NCI-H345 treated with DMSO at 0.1 percent for 48 hours (cell line): ENCODE measurements around the gene ANGPT4.
"Not testable (repeated sequence)": the region's sequence is repeated elsewhere in the genome, so short reads cannot be mapped to it uniquely, and the experiment has no call there.

Experiments
- DNase-seq: peaks from one replicate; lab custom pipeline; 2025; ENCODE audit not compliant: unreplicated experiment; lab: John Stamatoyannopoulos, UW

The ANGPT4 gene

DNA sequence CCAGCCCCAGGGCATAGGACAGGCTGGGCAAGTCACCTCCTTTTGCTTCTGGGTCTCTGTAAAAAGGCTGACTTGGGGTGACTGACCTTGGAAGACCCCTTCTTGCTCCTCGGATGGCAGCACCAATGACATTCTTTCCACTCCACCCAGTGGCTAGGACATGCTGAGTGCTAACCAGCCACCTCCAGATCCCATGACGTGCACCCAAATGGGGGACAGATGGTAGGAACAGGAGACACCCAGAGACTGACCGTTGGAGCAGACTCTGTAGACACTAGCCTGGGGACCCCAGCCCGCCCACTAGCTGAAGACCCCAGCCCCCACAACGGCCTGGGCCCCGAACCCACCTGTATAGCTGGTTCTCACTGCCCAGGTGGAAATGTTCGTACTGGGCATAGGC lies 38.3 kb downstream of the ANGPT4 start:
- DNase-seq = no peak

DNA sequence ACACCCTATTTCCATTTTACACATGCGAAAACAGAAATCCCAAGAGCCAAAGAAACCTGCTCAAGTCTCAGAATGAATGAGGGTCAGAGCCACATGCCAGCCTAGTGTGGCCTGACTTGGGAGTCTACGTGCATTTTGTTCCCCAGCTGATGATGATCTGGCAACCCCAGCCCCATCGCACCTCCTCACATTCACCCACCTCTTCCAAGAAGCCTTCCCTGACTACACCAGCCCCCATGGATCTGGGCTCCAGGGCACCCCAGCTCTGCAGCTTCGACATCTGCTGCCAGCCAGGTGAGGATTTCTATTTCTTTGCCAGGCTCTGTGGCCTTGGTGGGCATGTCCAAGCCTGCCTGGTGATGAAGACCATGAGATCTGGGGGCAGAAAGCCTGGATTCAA lies 41.0 kb downstream of the ANGPT4 start:
- no peak for DNase-seq

DNA sequence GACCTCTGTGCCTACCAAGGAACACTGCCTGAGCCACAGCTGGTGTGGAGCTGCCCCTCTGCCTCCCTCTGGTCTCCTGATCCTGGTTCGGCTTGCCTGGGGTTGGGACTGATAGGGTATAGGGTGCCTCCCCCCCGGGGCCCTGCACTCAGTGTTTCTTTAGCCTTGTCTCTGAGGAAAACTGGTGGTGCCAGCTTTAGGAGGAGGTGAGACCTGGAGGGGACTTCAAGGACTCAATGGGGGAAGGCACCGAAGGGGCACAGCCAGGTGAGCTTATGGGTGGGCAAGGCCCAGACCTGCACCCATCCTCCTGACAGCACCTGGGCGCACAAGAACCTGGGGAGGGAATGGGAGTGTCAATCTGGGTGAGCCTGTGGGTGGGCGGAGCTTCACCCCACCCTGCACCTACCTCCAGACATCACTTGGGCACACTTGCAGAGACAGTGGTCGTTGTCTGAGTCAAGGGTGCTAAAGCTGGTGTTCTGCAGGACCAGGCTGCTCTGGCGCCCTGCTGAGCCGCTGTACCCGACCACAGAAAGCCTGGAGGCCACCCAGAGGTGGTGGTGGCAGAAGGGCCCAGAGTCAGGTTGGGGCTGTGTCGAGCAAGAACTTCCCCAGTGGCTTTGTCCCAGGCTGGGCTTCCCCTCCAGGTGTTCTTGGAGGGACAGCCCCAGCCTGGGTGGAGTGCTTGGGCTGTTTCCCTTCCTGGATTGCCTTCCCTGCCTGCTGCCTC lies 42.1 kb downstream of the ANGPT4 start:
- no peak for DNase-seq

DNA sequence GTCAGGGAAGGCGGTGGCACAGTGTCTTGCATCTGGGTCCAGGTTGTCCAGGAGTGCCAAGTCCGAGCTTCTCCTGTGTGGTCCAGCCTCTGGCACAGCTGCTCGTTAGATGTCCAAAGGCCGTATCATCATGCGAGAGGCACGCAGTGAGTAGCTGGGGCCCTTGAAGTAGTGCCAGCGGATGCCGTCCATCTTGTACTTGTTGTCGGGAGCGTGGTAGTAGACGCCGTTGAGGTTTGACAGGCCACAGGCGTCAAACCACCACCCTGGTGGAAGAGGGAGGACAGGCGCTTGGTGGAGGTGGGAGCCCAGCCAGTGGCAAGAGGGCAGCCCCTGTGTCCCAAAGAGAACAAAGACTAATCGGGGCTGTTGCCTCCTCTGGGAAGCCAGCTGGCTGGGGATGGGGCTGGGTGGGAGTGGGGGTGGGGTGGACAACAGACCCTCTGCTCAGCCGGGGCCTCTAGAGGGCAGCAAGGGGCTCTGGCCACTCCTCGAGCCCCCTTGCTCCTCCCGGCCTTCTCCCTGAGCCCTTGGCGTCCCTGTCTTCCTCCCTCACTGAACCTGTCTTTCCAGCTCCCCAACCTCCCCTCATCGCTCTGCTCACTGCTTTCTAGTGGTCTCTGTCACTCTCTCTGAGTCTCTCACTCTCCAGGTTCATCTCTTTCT lies 43.1 kb downstream of the ANGPT4 start:
- DNase-seq = no peak

DNA sequence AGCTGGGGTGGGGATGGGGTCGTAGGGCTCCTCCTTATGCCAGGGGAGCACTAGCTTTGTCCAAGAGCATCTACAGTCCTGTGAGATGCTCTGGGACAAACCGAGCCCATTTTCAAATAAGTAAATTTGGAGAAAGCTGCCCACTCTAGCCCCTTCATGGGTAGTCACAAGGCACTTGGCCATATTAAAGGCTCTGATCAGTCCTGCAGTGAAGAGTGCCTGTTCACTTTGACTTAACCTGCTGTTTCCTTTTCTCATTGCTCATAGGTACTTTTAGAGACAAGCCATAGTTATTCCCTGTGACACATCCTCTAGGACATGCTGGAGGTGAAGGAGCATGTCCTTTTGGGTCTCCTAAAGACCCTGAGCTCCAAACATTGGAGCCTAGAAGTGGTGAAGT lies 44.2 kb downstream of the ANGPT4 start:
- no peak for DNase-seq

DNA sequence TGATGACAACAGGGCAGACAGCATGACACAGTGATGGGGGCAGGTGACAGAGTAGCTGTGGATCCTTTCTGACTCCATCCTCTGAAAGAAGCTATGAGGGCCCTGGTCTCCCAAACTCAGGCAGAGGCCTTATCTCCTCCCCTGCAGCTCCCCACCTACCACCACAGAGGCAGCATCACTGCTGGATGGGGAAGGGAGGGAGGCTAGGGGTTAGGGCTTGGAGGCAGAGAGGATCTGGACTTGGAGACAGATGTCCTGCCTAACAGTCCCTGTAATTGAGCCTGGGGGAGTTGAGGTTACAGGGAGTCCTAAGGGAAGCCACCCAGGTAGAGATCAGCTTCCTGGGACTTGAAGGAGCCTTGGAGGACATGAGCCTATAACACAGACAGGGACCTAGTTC lies 44.7 kb downstream of the ANGPT4 start:
- DNase-seq = no peak

DNA sequence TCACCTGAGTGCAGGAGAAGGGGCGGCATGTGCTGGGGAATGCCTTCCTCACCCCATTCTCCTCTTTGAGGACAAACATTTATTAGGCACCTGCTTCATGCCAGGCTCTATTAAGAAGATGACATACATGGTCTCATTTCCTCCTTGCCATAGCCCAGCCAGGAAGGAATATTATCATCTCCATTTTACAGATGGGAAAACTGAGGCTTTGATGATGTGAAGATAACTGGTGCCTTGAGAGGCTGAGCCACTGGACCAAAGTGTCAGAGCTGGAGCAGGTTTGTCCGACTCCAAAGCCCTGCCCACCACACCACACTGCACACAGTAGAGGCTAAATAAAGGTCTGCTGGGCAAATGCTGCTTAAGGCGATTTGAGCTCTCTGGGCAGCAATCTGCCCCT lies 45.4 kb downstream of the ANGPT4 start:
- DNase-seq = no peak

DNA sequence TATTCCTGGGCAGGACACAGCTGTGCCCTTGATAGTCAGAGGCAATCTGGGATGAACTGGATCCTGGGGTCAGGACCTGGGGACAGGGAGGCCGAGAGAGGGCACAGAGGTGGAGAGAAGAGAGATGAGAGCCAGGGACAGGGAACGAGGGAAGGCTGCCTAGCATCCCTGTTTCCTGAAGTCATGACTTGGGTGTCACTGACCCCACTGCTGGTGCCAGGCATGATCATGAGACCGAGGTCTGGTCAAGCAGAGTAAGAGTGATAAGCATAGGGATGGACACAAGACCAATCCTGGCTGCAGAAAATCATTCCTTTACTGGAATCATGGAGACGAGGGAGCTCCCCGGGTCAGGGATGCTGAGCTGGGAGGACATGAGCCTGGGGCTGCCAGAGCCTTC lies 46.5 kb downstream of the ANGPT4 start:
- DNase-seq = no peak

DNA sequence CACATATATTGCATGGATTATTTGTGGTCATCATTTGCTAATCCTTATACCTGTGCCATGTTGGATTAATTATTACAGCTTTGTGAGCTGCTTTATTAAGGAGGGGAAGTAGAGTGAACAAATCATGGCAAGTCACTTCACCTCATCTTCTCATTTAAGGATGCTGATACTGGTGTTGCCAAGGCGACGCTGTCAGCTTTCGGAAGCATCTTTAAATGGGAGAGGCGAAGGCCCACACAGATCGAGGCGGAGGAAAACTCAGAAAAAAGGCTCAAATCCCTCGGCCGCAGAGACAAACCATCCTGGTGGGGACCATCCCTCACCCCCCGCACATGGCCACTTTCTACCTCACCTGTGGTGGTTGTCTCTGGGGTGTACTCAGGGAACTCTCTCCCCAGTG lies 47.9 kb downstream of the ANGPT4 start:
- DNase-seq = no peak

DNA sequence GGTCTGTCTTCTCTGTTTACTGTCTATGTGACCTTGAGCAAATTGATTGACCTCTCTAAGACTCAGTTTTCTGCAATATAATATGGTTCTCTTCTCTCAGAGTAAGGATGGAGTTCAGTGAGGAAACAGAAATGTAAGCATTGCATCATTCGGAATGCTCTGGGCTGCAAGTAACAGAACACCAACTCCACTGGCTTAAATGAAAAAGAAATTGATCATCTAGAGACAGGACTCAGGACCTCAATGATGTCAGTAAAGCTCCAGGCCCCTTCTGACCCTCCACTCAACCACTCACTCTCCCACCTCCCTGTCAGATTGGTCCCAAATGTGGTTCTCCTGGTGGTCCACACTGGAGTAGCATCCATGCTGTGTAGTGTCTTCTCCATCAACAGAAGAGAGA lies 50.7 kb downstream of the ANGPT4 start:
- DNase-seq = no peak

DNA sequence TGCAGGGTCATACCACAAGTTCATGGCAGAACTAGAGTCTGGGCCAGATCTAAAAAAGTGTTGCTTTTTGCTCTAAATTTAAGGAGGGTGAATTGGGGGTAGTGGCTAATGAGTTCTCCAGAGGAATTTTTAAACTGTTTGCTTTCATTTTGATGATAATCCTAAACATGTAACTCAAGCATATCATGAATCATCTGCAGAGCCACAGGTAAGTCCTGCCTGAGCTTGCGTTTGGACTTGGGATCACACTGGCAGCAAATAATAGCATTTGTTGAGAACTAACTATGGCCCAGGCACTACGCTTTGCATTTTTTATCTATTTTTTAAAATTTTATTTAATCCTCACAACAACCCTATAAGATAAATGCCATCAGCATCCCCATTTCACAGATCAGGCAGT lies 55.2 kb downstream of the ANGPT4 start:
- no peak for DNase-seq

DNA sequence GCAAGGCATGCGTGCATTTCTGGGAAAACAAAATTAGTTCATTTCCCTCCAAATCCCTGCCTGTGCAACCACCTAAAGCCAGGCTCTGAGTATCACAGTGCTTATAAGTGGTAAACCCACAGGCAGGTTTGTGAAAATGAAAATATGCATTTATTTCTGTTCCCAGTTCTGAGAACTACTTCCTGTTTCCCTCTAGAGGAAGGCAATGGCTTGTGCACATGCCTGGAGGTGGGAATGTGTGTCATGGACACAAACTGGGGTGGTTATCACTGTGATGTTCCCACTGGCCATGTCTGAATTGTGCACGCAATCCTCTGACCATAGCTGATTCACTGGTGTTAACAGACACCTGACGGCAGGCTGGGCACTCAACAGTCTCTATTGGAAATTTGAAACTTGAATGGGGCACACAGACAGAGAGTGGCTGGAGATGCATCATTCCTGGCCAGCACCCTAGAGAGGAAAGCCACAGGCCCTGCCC lies 56.3 kb downstream of the ANGPT4 start:
- no peak for DNase-seq

DNA sequence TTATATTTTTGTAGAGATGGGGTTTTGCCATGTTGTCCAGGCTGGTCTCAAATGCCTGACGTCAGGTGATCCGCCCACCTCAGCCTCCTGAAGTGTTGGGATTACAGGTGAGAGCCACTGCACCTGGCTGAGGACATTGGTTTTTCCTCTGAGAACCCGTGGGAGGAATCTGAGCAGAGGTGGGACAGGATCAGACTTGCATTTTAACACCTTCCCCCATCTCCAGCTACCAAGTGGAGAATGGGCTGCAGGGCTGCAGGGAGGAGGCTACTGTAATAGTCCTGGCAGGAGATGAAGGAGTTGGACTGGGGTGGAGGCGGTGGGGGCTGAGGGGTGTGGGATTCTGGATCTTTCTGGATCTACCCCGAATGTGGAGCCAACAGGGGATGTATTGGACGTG lies 58.1 kb downstream of the ANGPT4 start:
- no peak for DNase-seq

DNA sequence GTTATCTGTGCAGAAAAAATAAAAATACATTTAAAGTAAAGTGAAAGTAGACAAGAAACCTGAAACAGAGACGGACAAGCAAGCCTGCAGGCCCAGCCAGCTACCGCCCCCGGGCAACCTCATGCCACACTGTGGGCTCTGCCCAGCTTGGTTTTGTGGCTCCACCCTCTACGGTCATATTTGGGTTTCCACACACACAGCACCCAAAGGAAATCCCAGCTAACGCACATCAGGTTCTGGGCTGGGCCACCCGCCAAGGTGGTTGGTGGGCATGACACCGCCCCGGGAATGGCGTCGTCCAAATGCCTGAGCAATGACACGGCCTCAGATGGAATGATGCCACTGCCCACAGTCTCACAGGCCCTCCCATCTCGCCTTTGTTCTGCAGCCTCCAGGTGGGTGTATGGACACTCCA lies 59.8 kb downstream of the ANGPT4 start:
- DNase-seq = no peak

DNA sequence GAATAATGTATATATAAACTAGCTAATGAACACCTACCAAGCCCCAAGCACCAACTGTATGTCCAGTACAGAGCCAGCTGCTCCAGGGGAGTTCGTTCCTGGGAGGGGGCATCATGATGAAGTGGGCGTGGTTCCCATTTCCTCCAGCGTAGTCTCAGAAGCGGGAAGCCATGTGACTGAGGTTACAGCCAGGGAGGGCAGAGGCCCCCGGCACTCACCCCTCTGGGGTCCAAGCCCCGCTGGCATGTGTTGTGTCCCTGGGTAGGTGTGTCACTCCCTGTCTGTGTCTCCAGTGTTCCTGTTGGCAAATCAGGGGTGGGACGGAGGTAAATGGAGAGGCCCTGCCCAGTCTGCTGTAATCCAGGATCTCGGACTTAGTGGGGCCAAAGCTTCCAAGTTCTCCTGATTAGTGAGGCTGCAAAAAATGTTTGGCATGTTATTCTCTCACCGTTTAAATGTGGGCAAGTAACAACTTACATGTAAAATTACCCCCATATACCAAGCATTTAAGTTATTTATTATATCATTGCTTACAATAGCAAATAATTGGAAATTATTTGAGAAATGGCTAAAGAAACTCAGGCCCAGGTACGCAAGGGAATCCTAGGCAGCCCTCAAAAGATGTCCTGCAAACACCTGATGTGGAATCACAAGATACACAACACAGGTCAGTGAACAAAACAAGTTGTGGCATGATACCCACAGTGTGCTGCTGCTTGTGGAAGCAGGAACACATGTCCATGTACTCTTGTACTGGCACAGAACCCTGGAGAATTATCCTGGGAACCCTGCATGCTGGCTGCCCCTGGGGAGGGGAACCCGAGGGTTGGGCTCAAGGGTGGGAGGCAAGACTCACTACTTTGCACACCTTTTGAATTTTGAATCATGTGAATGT lies 60.4 kb downstream of the ANGPT4 start:
- DNase-seq = no peak

DNA sequence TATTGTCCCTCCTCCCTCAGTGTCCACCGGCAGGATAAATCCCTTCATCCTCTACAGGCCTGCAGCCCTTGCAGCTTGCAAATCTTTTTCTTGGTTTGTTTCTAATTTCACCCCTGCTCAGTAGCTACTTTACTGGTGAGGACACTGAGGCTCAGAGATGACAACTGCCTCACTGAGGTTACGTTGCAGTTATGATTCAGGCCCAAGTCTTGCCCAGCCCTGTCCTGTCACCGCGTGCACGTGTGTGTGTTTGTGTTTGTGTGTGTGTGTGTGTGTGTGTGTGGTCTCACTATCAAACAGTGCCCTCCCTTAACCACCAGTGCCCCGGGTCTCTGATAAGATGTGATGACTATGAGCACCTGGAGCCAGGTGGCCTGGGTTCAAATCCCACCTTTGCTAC lies 61.5 kb downstream of the ANGPT4 start:
- DNase-seq = no peak

DNA sequence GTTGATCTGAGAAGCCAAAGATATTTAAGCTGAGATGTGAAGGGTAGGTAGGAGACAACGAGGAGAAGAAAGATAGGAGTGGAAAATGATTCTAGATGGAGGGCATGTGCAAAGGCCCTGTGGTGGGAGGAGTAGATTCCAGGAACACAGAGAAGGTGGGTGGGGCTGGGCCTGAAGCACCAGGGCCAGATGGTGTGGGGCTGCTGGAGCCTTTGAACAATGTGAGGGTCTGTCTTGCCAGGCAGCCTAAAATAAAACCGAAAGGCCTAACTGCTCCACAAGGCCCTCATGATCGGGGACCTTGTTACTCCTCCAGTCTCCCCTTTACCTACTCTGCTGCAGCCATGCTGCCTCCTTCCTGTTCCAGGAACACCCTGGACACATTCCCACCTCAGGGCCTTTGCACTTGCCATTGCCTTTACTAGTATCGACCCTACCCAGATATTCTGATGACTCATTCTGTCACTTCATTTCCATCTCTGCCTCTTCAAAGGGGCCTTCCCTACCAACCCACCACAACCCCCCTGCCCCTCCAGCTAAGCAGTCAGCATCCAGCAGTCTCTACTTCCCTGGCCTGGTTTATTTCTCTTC lies 62.6 kb downstream of the ANGPT4 start:
- DNase-seq = no peak

DNA sequence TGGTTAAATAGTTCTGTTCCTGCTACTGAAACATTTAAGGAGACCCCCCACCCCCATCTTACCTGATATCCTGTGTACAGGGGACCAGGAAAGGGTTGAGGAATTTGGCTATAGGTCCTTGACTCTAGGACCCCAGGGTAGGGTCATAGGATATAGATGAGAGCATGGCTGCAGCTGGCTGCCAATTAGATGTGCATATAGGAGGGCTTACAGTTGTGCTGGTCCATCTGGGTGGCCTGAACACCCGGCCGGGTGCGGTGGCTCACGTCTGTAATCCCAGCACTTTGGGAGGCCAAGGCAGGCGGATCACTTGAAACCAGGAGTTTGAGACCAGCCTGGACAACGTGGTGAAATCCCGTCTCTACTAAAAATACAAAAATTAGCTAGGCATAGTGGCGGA lies 67.4 kb downstream of the ANGPT4 start:
- DNase-seq = not testable (repeated sequence)

DNA sequence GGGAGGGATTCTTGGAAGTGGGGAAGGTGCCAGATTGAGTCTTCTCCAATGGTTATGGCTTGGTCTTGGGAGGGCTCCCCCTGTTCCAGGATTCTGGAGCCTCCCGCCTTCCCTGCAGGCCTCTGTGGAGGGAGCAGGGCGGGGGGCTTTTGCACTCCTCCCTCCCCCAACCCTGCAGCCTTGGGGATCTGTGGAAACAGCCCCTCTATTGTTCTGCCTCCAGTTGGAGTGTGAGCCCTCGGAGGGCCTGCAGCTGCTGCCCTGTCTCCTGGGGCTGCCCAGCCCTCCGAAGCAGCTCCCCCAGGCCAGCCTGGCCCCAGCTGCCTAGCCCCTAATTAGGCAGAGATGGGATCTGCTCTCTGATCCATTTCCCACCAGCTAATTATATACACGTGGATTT lies 67.9 kb downstream of the ANGPT4 start:
- DNase-seq = no peak

DNA sequence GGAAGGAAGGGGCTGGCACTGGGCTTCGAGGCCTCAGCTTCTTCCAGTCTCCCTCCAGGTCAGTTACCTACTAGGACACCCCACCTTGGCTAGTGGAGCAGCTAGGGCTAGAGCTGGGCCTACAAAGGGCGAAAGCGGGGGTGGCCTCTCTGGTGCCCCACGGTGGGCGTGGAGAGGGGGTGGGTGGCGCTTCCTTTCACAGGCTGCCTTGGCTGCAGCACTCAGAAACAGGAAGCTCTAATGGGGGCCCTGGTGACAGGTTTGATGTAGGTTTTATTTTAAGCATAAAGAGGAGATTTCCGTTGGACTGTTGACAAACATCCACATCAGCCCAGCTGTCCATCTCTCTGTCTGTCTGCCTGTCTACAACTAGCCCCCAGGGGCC lies 69.2 kb downstream of the ANGPT4 start:
- no peak for DNase-seq
